Endothelial cell of umbilical vein (primary cell): ENCODE data around the gene PRPF40A. TPM values are rescaled to one million over a fixed set of nuclear protein-coding genes. Genes with fewer than 3 reads are reported as not detected.

Experiments
- BruUV-seq: library from RNA; stranded (reverse); fragments of 400-500 nt; replicated peaks from 2 replicates; lab custom pipeline; 2021; lab: Mats Ljungman, UMichigan
- CTCF ChIA-PET: fragments of 300-600, 350-600 bp; sonication (Branson Sonifier 250); formaldehyde crosslinking; loops from one replicate; lab custom pipeline; 2021; ENCODE audit warnings: antibody characterized with exemption, inconsistent platforms; lab: Charles Lee
- POLR2A ChIA-PET: fragments of 300-600, 350-600 bp; sonication (Branson Sonifier 250); formaldehyde crosslinking; loops from one replicate; lab custom pipeline; 2021; ENCODE audit warnings: antibody characterized with exemption, inconsistent platforms; lab: Charles Lee
- DNase-seq: peaks from one replicate; pipeline ENCODE4 v3.0.0-alpha.2; 2011; ENCODE audit warnings: low read depth, low spot score
- FAIRE-seq: peaks from 2 replicates; lab custom pipeline; 2011; peaks lifted over from hg19 to GRCh38; lab: Jason Lieb, UNC
- H2AFZ ChIP-seq: 2 replicates; pipeline ENCODE4 v1.6.0; 2012; ENCODE audit warnings: low read depth, low read length, control low read depth, inconsistent platforms
- H3K27ac ChIP-seq: 2 replicates; pipeline ENCODE4 v1.5.1; 2011; ENCODE audit warnings: low read depth, mild to moderate bottlenecking, control low read depth, low read length, moderate library complexity; ENCODE audit not compliant: insufficient read depth
- H3K27me3 ChIP-seq, 2 experiments: 2 replicates each; pipeline versions ENCODE4 v1.6.0 to v1.6.1; 2011; ENCODE audit warnings: low read length in 2 of 2, mixed read lengths in 1 of 2; ENCODE audit not compliant: control insufficient read depth in 2 of 2, insufficient read depth in 2 of 2
- H3K36me3 ChIP-seq, 2 experiments: 2 replicates in 1 of 2; 3 replicates in 1 of 2; pipeline ENCODE4 v1.5.1; 2011; ENCODE audit warnings: low read length in 2 of 2, mild to moderate bottlenecking in 1 of 2, moderate library complexity in 1 of 2; ENCODE audit not compliant: control insufficient read depth in 2 of 2, insufficient read depth in 2 of 2; ENCODE audit errors: extremely low read depth in 1 of 2
- H3K4me1 ChIP-seq: 3 replicates; pipeline ENCODE4 v1.5.1; 2011; ENCODE audit warnings: mild to moderate bottlenecking, low read length; ENCODE audit not compliant: control insufficient read depth, insufficient read depth; ENCODE audit errors: extremely low read depth
- H3K4me2 ChIP-seq: 2 replicates; pipeline ENCODE4 v1.6.1; 2011; ENCODE audit warnings: low read length, control low read depth, mixed read lengths; ENCODE audit not compliant: insufficient read depth
- H3K4me3 ChIP-seq, 3 experiments: fragments of 200-600 bp in 1 of 3; sonication (generic), shearing (Covaris generic) in 1 of 3; replicated peaks in 1 of 3; 2 replicates each; pipeline ENCODE4 v1.5.1; 2011 to 2016; ENCODE audit warnings: control low read depth in 3 of 3, low read length in 3 of 3, mild to moderate bottlenecking in 2 of 3, inconsistent platforms in 1 of 3, low read depth in 1 of 3, moderate library complexity in 1 of 3; ENCODE audit not compliant: insufficient read depth in 1 of 3
- H3K79me2 ChIP-seq: 2 replicates; pipeline ENCODE4 v1.6.0; 2012; ENCODE audit warnings: low read length, inconsistent platforms; ENCODE audit not compliant: control insufficient read depth, insufficient read depth
- H3K9ac ChIP-seq: replicated peaks from 2 replicates; pipeline ENCODE3; 2011; ENCODE audit warnings: low read length, control low read depth; ENCODE audit not compliant: insufficient read depth; ENCODE audit errors: extremely low read depth
- H3K9me1 ChIP-seq: replicated peaks from 3 replicates; pipeline ENCODE4 v1.6.0; 2011; ENCODE audit warnings: mild to moderate bottlenecking, low read length; ENCODE audit not compliant: control insufficient read depth, insufficient read depth; ENCODE audit errors: extremely low read depth
- H3K9me3 ChIP-seq: replicated peaks from 2 replicates; pipeline ENCODE4 v1.5.1; 2012; ENCODE audit warnings: low read length, inconsistent platforms; ENCODE audit not compliant: control insufficient read depth, insufficient read depth
- H4K20me1 ChIP-seq: replicated peaks from 2 replicates; pipeline ENCODE3; 2011; ENCODE audit warnings: mild to moderate bottlenecking, low read length; ENCODE audit not compliant: control insufficient read depth, insufficient read depth; ENCODE audit errors: extremely low read depth
- EZH2 ChIP-seq: IDR thresholded peaks from 2 replicates; pipeline ENCODE4 v1.6.1; 2012; ENCODE audit warnings: borderline replicate concordance, low read depth, mild to moderate bottlenecking, moderate library complexity, low read length, inconsistent platforms; ENCODE audit not compliant: severe bottlenecking
- FOS ChIP-seq: IDR thresholded peaks from 2 replicates; pipeline ENCODE4 v1.6.1; 2011; ENCODE audit warnings: mild to moderate bottlenecking, low read length, moderate library complexity, borderline replicate concordance; ENCODE audit not compliant: insufficient read depth
- GATA2 ChIP-seq: IDR thresholded peaks from 2 replicates; pipeline ENCODE4 v1.7.0; 2011; ENCODE audit warnings: low read depth, mild to moderate bottlenecking, moderate library complexity, mixed read lengths, low read length; ENCODE audit not compliant: insufficient read length, insufficient read depth
- JUN ChIP-seq: IDR thresholded peaks from 2 replicates; pipeline ENCODE4 v1.6.1; 2011; ENCODE audit warnings: borderline replicate concordance, low read depth; ENCODE audit not compliant: insufficient read length, insufficient read depth
- MAX ChIP-seq: IDR thresholded peaks from 2 replicates; pipeline ENCODE4 v1.6.1; 2011; ENCODE audit not compliant: insufficient read depth, insufficient read length
- MYC ChIP-seq: IDR thresholded peaks from one replicate; pipeline ENCODE4 v1.6.1; 2011; ENCODE audit warnings: mild to moderate bottlenecking, low read depth, low read length
- POLR2A ChIP-seq: IDR thresholded peaks from 2 replicates; pipeline ENCODE4 v1.6.1; 2012; ENCODE audit warnings: low read depth, mild to moderate bottlenecking, control low read depth, low read length
- POLR2AphosphoS5 ChIP-seq: IDR thresholded peaks from 2 replicates; pipeline ENCODE4 v1.6.1; 2012; ENCODE audit warnings: low read depth, mild to moderate bottlenecking, control low read depth, low read length, moderate library complexity; ENCODE audit not compliant: insufficient read depth
- dilution Hi-C: fragments of 300-500 bp; cut with MboI; formaldehyde crosslinking; loops from one replicate; pipeline ENCODE4 v1.15.0; 2019; ENCODE audit warnings: low sequenced_read_pairs; ENCODE audit not compliant: extremely low pct_ligation_motif_present
- intact Hi-C: fragments of 100-400 bp; cut with micrococcal nuclease; formaldehyde crosslinking; loops from one replicate; pipeline ENCODE4 v1.10.0; 2022
- polyA plus RNA-seq, 4 experiments: library from polyadenylated mRNA; depleted of rRNA in 3 of 4; stranded (reverse) in 3 of 4; unstranded in 1 of 4; fragments of >200 nt; gene quantifications; 2 replicates each; pipeline versions ENCODE4 v1.2.1 to v1.2.3, GENCODE V29; 2011 to 2012; ENCODE audit warnings: missing spikeins in 1 of 4
- total RNA-seq: library from RNA; stranded (reverse); gene quantifications from 2 replicates; pipeline ENCODE4 v1.2.3, GENCODE V29; 2021
- TF ChIP-seq, protein P1 (sequence below), 2 donors: IDR thresholded peaks; 1 replicate in 1 of 2; 2 replicates in 1 of 2; pipeline ENCODE4 v1.5.1; 2011; ENCODE audit warnings: low read length in 2 of 2, mild to moderate bottlenecking in 2 of 2, moderate library complexity in 2 of 2, control low read depth in 1 of 2, inconsistent platforms in 1 of 2, low read depth in 1 of 2; ENCODE audit not compliant: insufficient read depth in 1 of 2; ENCODE audit errors: extremely low read depth in 1 of 2

The PRPF40A gene
- total and polyA plus RNA-seq, 2 donors (not counting 3 experiments of a cell fraction or from before 2014, with no cell fraction given): 58.2 to 123 TPM

GRCh38 chr2:152657043-152657442, 60.2 kb downstream of the PRPF40A start:
- dilution Hi-C loops: no loop called here
- H3K4me1 ChIP-seq: no peaks in the 10 kb centered on the region
- H2AFZ ChIP-seq: no peak overlapping the region
- intact Hi-C loops: no loop called here
- BruUV-seq: no TSS peak
- ChIA-PET CTCF (interaction anchor here (0.9 kb wide), 1 partner anchor 9 kb away, joined by 3 read pairs; no protein-coding TSS in a partner anchor), POLR2A (no interaction called here)
- DNase-seq (no peak), FAIRE-seq (no peak)
- H3K79me2 ChIP-seq: no peaks in the 10 kb centered on the region
- no peak overlapping the region for H3K9ac ChIP-seq
- no peak overlapping the region for H3K27ac ChIP-seq
- peaks cover 24 to 28% of the 10 kb centered on the region in 2 experiments for H3K36me3 ChIP-seq
- no peak overlapping the region for H3K4me3 ChIP-seq
- H3K9me3 ChIP-seq: no peaks in the 10 kb centered on the region
- H4K20me1 ChIP-seq: no peaks in the 10 kb centered on the region
- no peaks in the 10 kb centered on the region for H3K27me3 ChIP-seq
- no peak overlapping the region for H3K4me2 ChIP-seq
- TF ChIP-seq POLR2A: no peak
- TF ChIP-seq JUN: no peak
- TF ChIP-seq, protein P1, sequence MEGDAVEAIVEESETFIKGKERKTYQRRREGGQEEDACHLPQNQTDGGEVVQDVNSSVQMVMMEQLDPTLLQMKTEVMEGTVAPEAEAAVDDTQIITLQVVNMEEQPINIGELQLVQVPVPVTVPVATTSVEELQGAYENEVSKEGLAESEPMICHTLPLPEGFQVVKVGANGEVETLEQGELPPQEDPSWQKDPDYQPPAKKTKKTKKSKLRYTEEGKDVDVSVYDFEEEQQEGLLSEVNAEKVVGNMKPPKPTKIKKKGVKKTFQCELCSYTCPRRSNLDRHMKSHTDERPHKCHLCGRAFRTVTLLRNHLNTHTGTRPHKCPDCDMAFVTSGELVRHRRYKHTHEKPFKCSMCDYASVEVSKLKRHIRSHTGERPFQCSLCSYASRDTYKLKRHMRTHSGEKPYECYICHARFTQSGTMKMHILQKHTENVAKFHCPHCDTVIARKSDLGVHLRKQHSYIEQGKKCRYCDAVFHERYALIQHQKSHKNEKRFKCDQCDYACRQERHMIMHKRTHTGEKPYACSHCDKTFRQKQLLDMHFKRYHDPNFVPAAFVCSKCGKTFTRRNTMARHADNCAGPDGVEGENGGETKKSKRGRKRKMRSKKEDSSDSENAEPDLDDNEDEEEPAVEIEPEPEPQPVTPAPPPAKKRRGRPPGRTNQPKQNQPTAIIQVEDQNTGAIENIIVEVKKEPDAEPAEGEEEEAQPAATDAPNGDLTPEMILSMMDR (IDR thresholded peaks at IDR 0.05; ENCODE audit: extremely low read depth in 1 of 2, insufficient read depth in 1 of 2, low read depth in 1 of 2, low read length in 2 of 2): no peak
- TF ChIP-seq GATA2: no peak
- TF ChIP-seq EZH2: no peak
- TF ChIP-seq FOS: no peak
- no peak for TF ChIP-seq MAX
- no peak for TF ChIP-seq POLR2AphosphoS5
- TF ChIP-seq MYC: no peak
- no peaks in the 10 kb centered on the region for H3K9me1 ChIP-seq
